ENCODE results near the gene ATP1B2.

The ATP1B2 gene, protein sequence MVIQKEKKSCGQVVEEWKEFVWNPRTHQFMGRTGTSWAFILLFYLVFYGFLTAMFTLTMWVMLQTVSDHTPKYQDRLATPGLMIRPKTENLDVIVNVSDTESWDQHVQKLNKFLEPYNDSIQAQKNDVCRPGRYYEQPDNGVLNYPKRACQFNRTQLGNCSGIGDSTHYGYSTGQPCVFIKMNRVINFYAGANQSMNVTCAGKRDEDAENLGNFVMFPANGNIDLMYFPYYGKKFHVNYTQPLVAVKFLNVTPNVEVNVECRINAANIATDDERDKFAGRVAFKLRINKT

DNA sequence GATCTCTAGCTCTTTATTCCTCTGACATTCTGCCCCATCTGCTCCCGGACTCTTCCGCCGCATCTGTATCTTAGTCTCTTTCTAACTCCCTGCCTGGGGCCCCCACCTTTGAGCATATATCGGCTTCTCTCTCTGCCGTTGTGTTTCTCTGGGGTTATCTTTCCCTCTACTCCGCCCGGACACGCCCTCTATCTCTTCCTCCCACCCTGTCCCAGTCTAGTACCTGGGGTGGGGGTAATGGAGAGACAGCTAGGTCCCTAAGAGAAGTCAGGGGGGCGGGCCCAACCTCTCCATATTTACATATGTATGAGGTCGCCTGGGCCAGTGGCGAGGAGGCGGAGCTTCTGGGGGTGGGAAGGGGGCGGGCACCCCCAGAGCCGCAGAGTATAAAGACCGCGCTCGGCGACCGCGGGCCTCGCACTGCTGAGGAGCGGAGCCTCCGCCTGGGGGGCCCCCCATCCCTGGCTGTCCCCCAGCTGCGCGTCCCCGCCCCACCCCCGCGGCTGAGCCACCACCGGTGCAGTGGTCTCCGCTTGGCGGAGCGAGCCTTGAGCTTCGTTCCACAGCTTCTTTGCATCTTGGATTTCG lies at the start of gene ATP1B2:
Gene ATP1B2, plus strand, starts transcription at position 418 of the 588 bp plus-strand sequence. CDS start 593 bp downstream, outside the sequence.
- H3K27me3 ChIP-seq: peaks cover 69% of the 10 kb centered on the region
- peak within 1 kb of the TSS; percentile 92 for H3K4me2 ChIP-seq
- H3K27ac ChIP-seq: no peak within 1 kb of the TSS

DNA sequence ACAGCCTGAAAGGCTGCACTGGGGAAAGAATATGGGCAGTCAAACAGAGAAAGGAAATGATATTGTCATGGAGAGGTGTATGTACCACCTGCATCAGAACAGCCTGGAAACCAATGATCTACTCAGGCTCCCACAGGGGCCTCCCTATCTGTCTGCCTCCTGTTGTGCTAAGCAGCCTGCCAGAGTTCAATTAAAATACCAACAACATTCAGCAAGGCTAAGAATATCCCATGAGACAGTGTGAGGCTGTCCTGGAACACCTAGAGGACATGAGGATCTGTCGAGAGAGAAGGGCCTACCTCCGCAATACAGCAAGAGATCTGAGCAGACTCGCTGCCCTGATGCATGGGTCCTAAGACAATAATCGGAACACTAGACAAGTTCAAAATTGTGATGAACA lies 44.4 kb upstream of the ATP1B2 start:
- Histone ChIP-seq H3K27me3 (no peaks in the 10 kb centered on the region), H3K9me3 (no peaks in the 10 kb centered on the region), H3K4me2 (no peak overlapping the region), H3K27ac (no peak overlapping the region), H4K20me1 (peaks cover 50% of the 10 kb centered on the region), H3K36me3 (peaks cover 84% of the 10 kb centered on the region), H3K4me3 (no peak overlapping the region), H3K9ac (no peak overlapping the region), H3K4me1 (no peaks in the 10 kb centered on the region)
- no peak for TF ChIP-seq Cebpa-rat (IDR thresholded peaks at IDR 0.05)

More for the DNA sequence above, at the start of gene ATP1B2:
- peaks cover 30% of the 10 kb centered on the region for H4K20me1 ChIP-seq
- no peak for TF ChIP-seq Cebpa-rat (IDR thresholded peaks at IDR 0.05)
- peak within 1 kb of the TSS; percentile 58 for H3K4me3 ChIP-seq
- no peaks in the 10 kb centered on the region for H3K9me3 ChIP-seq
- no peak within 1 kb of the TSS for H3K9ac ChIP-seq
- no peaks in the 10 kb centered on the region for H3K36me3 ChIP-seq
- H3K4me1 ChIP-seq: peaks cover 27% of the 10 kb centered on the region

DNA sequence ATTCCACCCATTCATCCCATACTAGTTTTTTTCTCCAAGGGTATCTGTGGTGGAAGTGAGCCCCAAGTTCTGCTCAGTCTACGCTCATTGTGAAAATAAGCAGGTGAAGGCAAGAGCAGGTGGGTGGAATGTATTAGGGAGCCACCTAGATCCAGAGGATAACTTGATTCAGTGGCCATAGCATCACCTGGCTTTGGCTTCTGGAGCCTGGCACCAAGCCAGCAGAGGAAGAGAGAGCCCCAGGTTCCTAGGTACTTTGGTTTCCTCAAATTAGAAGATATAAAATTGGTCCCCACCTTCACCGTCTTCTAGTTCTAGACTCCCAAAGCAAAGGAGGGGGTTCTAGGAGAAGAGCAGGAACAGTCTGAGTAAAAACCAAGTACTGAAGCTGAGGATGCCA lies 40.1 kb upstream of the ATP1B2 start:
- Histone ChIP-seq H3K36me3 (peaks cover 50% of the 10 kb centered on the region), H4K20me1 (peaks cover 74% of the 10 kb centered on the region)
- no peak for TF ChIP-seq Cebpa-rat (IDR thresholded peaks at IDR 0.05)

DNA sequence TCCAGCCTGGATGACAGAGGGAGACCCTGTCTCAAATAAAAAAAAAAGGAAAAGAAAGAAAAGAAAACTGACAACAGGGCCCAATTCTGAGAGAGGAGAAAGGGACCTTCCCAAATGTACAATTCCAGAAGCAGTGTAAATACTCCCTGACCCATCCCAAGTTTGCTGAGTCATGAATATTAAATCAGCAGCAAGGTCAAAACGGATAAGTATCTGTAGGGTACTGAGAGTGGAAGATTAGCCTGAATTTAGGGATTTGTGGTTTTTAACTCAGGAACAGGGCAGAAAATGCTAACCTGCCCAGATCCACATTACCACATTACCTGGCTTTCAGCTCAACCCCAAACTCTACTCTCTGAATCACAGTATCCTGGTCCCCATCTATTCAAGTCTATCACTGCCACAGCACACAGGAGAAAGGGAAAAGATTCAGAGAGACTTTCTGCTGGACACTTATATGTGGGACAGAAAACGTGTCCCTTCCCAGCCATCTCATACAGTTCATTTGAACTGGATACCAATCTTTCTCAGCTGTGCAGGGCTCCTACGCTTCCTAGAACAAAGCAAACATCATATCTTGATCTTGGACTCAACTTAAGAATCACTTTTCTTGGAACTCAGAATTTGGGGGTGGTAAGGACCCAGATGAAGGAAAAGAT lies 39.0 kb upstream of the ATP1B2 start:
- no peak for TF ChIP-seq Cebpa-rat (IDR thresholded peaks at IDR 0.05)
- no peak overlapping the region for H3K4me3 ChIP-seq
- H3K36me3 ChIP-seq: peaks cover 40% of the 10 kb centered on the region
- no peaks in the 10 kb centered on the region for H3K9me3 ChIP-seq
- peak overlapping the region; percentile 19; the same call in 1 of the 2 replicates for H3K9ac ChIP-seq
- H3K4me1 ChIP-seq: peaks cover 27% of the 10 kb centered on the region
- H3K27ac ChIP-seq: no peak overlapping the region
- H4K20me1 ChIP-seq: peaks cover 63% of the 10 kb centered on the region
- H3K4me2 ChIP-seq: peak overlapping the region; percentile 89
- no peaks in the 10 kb centered on the region for H3K27me3 ChIP-seq

More for the DNA sequence above, 40.1 kb upstream of the ATP1B2 start:
- Histone ChIP-seq H3K4me2 (no peak overlapping the region), H3K9ac (no peak overlapping the region), H3K4me1 (peaks cover 27% of the 10 kb centered on the region), H3K4me3 (no peak overlapping the region), H3K9me3 (no peaks in the 10 kb centered on the region), H3K27me3 (no peaks in the 10 kb centered on the region), H3K27ac (no peak overlapping the region)

DNA sequence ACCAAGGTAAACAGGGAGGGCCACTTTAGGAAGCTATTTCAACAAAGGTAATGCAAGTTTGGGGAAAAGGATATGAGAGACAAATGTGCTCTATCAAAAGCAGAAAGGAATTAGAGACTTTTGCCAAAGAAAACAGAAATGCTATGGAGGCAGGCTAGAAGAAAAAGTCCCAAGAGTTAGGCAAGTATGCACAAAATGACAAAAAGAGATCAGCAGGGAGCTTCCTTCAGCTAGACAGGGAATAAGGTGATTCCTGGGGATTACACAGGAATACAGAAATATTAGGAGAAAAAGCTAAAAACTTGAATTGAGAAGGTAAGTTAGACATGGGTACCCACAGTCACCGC lies 38.5 kb upstream of the ATP1B2 start:
- Histone ChIP-seq H3K4me2 (peak overlapping the region; percentile 89), H3K27ac (no peak overlapping the region), H3K9ac (peak overlapping the region; percentile 19; the same call in 1 of the 2 replicates), H4K20me1 (peaks cover 60% of the 10 kb centered on the region), H3K4me3 (no peak overlapping the region), H3K9me3 (no peaks in the 10 kb centered on the region), H3K36me3 (peaks cover 38% of the 10 kb centered on the region), H3K4me1 (peaks cover 27% of the 10 kb centered on the region), H3K27me3 (no peaks in the 10 kb centered on the region)
- no peak for TF ChIP-seq Cebpa-rat (IDR thresholded peaks at IDR 0.05)

DNA sequence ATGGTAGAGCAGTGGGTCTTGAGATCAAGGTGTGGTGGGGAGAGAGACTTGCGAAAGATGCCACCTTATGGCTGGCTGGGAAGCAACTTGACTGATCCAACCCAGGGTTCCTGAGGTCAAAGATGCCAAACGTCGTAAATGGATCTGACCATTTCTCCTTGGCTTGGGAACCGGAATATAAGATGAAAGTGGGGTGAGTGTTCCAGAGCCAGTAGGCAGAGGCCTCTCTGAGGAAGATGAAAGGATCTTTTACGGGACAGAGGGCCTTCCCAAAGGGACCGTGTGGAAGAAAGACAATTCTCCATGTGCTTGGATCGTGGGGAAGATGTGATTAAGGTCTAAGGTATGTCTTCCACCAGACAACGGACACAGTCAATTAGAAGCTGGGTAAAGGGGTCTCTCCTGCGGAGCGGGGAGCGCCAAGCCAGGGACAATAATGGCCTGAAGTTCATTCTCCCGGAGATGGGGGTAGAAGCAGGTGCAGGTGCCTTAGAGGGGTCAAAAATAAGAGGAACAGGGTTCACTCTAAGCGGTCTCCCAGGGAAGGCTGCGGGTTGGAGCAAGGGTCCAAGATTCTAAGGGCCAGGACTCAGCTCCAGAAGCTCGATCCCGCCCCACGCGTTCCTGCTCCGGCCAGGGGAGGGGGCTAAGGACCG lies 36.8 kb upstream of the ATP1B2 start:
- H3K27ac ChIP-seq: peak overlapping the region; percentile 88
- H3K4me2 ChIP-seq: peak overlapping the region; percentile 89

DNA sequence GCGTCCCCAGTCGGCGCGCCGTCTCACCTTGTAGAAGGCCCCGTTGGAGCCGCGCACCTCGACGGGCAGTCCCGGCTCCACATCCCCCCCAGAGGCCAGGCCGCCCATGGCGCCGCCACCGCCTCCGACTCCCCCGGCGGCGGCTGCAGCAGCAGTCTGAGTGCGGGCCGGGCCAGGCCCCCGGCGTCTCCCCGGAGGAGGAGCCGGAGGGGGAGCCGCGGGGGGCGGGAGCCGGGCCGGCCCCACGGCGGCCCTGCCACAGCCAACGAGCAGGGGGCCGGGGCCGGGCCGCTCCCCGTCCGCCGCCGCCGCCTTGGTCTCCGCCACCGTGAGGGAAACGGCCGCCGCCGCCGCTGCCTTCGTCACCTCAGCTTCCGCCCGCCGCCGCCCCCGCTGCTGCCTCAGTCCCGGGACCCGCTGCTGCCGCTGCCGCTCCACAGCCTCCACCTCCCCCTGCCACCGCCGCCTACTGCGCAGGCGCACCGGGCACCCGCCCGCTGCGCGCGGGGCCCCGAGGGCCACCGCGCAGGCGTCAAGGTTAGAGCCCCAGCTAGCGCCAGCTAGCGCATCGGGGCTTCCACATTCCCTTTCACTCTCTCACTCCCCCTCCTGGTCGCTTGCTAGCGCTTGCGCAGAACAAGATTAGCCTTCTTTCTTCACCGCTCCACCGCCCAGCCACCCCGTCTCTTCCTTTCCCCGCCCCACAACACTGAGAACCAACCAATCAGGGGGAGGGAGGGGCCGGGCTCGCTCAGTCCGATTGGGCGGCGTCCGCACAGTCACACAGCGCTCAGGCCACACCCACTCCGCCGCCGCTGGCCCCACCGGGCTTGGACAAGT lies 36.1 kb upstream of the ATP1B2 start, which contains the start of gene FXR2:
Gene FXR2, minus strand, starts transcription at position 473 of the 840 bp plus-strand sequence. Its CDS starts 365 bp downstream, at position 108.
- Histone ChIP-seq H3K4me1 (peaks cover 27% of the 10 kb centered on the region), H3K9ac (peak within 1 kb of the TSS; percentile 91), H3K4me3 (peak within 1 kb of the TSS; percentile 88), H4K20me1 (peaks cover 44% of the 10 kb centered on the region), H3K27ac (peak within 1 kb of the TSS; percentile 88), H3K36me3 (peaks cover 24% of the 10 kb centered on the region), H3K27me3 (no peaks in the 10 kb centered on the region), H3K4me2 (peak within 1 kb of the TSS; percentile 89), H3K9me3 (no peaks in the 10 kb centered on the region)
- no peak for TF ChIP-seq Cebpa-rat (IDR thresholded peaks at IDR 0.05)

More for the DNA sequence above, 36.8 kb upstream of the ATP1B2 start:
- Histone ChIP-seq H3K9me3 (no peaks in the 10 kb centered on the region), H3K4me1 (peaks cover 27% of the 10 kb centered on the region), H3K4me3 (peak overlapping the region; percentile 88), H3K9ac (peak overlapping the region; percentile 91), H3K36me3 (peaks cover 31% of the 10 kb centered on the region), H3K27me3 (no peaks in the 10 kb centered on the region), H4K20me1 (peaks cover 51% of the 10 kb centered on the region)
- TF ChIP-seq Cebpa-rat (IDR thresholded peaks at IDR 0.05): no peak

DNA sequence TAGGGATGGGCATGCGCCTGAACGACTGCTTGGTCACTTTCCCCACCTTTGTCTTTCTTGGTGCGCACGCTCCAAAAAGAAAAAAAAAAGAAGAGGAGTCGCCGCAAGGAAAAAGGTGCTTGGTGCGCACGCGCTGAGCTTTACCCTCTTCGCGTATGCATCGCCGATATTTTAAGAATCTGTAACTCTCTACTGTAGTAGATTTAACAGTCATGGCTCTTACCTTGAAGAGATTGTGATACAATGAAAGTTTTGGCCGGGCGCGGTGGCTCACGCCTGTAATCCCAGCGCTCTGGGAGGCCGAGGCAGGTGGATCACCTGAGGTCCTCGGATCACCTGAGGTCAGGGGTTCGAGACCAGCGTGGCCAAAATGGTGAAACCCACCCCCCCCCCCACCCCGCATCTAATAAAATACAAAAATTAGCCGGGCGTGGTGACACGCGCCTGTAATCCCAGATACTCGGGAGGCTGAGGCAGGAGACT lies 35.4 kb upstream of the ATP1B2 start:
- Histone ChIP-seq H3K9ac (peak overlapping the region; percentile 71), H3K4me2 (peak overlapping the region; percentile 55), H4K20me1 (peaks cover 41% of the 10 kb centered on the region), H3K27ac (peak overlapping the region; percentile 58; the same call in 1 of the 2 replicates), H3K9me3 (no peaks in the 10 kb centered on the region), H3K27me3 (no peaks in the 10 kb centered on the region), H3K4me3 (peak overlapping the region; percentile 88), H3K36me3 (peaks cover 20% of the 10 kb centered on the region), H3K4me1 (peaks cover 27% of the 10 kb centered on the region)
- no peak for TF ChIP-seq Cebpa-rat (IDR thresholded peaks at IDR 0.05)

DNA sequence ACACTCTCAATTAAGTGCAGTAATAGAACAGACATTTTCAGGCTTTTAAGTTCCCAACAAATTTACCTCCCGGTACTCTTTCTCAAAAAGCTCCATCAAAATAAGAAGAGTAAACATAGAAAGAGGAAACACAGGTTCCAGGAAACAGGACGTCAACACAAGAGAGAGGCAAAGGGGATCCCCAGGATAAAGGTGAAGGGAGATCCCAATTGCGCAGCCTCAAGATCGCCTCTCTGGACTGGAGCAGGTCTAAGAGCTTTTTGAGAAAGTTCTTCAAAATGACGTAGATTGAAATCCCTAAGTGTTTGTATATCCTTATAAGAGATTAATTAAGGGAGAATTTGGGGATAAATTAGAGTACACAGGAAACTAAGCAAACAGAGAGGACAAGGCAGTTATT lies 32.1 kb upstream of the ATP1B2 start:
- no peak overlapping the region for H3K9ac ChIP-seq
- H3K27me3 ChIP-seq: no peaks in the 10 kb centered on the region
- peaks cover 4% of the 10 kb centered on the region for H3K4me1 ChIP-seq
- no peaks in the 10 kb centered on the region for H3K36me3 ChIP-seq
- no peak overlapping the region for H3K4me2 ChIP-seq
- peaks cover 8% of the 10 kb centered on the region; the same call in 1 of the 2 replicates for H4K20me1 ChIP-seq
- H3K4me3 ChIP-seq: no peak overlapping the region
- TF ChIP-seq Cebpa-rat (IDR thresholded peaks at IDR 0.05): no peak
- H3K9me3 ChIP-seq: no peaks in the 10 kb centered on the region
- H3K27ac ChIP-seq: no peak overlapping the region

All from BLaER1 (cell line).